ENCODE measurements around the gene CTIF.

The CTIF gene

DNA sequence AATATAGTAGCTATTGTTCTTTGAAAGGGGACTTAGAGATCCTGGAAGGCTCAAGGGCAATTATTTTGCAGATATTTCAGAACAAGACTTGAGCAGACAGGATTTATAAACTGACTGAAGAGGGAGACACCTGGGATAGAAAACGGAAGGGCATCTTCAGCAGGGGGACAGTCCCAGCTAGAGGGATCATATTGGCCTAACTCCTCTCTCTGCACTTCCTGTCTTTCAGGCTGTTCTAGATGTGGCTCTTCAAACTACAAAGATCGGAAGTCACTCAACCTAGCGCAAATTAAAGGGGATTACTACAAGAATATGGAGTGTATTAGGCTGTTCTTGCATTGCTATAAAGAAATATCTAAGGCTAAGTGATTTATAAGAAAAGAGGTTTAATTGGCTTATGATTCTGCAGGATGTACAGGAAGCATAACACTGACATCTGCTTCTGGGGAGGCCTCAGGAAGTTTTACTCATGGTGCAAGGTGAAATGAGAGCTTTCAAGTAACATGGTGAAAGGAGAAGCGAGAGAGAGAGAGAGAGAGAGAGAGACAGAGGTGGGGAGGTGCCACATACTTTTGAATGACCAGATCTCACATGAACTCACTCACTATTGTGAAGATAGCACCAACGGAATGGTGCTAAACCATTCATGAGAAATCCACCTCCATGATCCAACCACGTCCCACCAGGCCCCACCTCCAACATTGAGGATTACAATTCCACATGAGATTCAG, 5.3 kb upstream of the CTIF start:
- DNase-seq (ENCODE audit: low read depth), result no peak

DNA sequence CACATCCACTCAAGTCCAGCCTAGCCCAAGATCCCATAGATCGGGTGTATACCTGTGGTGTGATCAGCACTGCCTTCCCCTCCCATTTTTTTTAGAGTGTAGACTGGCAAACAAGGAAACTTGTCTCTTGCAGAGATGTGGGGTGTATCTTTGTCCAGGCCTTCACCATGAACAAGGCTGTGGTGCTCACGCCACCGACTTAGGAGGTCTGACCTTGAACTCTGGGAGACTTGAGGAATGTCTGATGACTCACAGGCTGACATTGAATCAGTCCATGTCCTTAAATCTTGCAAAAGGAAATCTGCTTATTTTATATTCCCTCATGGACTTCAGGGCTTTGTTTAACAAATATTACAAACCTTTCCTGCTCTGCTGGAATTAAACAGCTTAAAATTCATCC, 4.5 kb upstream of the CTIF start:
- DNase-seq (ENCODE audit: low read depth), result peak; percentile 61

DNA sequence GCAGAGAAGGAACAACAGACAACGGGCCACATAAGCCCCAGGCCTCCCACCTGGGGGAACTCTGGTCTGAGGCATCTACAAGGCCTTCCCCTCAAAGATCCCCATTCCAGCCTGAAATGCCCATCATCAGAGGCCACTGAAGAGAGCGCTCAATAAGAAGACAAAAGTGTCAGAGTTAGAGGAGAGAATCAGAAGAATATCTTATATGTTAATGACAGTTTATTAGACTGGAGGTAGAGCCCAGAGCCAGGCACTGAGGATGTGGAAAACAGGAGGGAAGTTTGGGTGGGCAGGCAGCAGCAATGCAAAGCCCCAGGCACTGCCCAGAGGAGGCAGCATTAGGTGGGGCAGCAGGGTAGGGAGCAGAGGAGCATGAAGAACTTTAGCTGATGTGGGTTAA, 2.9 kb upstream of the CTIF start:
- no peak for DNase-seq (ENCODE audit: low read depth)

DNA sequence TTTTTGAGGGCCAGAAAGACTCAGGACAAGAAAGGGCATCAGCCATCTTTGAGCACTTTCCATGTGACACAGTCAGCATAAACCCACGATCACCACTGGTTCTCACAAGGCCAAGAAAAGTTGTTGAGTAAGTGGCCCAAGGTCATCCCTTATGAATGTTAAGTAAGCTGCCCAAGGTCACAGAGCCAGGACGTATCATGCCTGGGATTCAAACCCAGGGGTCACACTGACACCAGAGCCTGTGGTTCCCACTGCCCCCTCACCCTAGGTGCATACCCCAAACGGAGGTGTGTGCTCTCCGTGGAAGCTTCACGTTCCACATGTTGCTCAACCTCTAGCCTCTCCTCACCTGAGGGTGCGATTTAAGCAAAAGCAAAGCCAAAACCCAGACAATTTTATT, 2.3 kb upstream of the CTIF start:
- no peak for DNase-seq (ENCODE audit: low read depth)

DNA sequence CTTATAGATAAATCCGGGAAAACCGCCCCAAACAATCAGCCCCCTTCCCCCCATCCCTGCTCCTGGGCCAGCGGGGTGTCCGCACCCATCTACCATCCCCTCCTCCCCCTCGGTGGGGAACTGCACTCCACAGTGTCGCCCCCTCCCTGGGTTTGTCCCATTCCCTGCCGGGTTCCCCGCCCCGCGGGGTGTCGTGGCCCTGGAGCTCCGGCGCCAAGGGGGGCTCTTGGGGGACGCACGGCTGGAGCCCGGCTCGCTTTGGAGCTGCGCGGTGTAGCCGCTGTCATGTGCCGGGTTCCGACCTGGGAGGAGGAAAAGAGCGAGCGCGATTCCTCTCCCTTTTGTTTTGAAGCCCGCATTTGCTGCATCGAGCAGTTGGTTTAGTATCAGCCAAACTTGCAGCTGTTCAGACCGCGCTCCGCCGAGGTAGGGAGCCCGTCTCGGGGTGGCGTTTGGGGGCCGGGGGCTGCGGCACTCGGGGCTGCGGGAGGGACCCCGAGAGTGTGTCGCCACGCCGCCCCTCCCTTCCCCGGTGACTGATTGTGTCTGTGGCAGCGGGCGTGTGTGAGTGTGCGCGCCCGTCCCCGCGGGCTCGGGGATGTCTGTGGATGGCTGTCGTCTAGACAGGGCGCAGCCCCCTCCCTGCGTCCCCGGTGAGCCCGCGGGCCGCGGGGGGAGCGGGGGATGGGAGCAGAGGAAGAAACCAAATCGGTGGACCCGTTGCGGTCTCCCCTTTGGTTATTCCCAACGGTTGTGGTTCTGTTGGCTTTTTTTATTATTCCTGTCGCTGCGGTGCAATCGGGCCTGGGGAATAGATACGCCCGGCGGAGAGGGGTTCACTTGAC, 797 bp downstream of the CTIF start:
- DNase-seq (ENCODE audit: low read depth), result no peak

DNA sequence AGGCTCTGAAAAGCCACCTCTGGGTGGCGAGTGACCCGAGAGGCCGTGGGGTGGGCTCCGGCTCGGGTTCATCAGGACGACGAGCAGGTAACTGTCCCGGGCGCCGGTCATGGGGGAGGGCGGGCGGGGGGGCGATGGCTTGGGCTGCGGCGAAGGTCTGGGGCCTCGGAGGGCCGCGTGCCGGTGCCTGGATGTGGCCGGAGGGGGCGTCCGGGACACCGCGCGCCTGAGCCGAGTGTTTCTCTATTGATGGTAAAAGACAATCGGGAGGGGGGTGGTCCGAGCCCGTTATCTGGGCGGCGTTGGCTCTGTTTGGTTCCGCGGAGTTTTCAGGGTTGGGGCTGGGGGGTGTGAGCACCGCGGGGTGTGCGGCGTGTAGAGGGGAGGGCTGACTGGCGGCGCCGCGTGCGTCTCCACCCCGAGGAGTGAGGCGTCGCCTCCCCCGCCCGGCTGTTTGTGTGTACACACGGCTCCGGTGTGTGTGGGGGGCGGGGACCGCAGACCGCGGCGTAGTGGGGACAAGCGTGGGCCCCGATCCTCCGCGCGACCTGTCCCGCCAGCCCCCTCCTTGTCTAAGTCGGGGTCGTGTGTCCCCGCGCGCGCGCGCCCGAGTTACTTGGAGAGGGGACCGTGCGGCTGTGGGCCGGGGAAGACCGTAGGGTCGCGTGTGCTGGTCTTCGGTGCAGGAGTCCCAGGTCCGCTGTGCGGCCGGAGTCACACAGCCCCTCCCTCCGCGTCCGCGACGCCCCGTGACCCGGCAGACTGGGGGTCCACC, 1.6 kb downstream of the CTIF start:
- DNase-seq (ENCODE audit: low read depth), result no peak

DNA sequence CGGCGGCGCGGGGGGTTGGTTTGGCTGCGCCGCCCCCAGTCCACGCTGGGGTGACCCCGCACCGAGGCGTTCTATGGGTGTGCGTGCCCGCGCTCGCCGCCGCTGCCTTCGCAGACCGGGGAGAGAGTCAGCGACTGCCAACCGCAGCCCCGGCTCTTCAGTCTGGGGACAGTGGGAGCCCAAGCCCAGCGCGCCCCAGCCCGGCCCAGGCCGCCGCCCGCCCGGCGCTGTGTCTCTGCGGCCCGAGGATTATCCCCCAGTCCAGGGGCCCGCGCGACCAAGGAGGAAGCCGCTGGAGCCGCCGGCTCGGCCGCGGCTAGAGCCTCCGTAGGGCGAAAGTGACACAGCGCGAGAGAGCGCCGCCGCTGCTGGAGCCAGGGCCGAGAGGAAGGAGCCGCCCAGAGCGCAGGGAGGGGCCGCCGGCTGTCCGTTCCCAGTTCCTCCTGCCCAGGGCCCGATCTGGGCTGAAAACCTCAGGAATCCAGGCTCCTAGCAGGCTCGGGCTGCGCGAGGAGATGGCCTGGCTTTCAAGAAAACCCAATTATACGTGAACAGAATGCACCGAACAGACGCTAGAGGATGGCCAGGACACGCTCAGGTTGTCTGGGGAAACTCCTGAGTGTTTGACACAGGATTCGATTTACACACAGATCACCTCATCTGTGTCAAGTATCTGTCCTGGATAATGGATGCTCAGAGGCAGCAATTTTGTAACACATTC, 2.4 kb downstream of the CTIF start:
- peak; percentile 51 for DNase-seq (ENCODE audit: low read depth)

DNA sequence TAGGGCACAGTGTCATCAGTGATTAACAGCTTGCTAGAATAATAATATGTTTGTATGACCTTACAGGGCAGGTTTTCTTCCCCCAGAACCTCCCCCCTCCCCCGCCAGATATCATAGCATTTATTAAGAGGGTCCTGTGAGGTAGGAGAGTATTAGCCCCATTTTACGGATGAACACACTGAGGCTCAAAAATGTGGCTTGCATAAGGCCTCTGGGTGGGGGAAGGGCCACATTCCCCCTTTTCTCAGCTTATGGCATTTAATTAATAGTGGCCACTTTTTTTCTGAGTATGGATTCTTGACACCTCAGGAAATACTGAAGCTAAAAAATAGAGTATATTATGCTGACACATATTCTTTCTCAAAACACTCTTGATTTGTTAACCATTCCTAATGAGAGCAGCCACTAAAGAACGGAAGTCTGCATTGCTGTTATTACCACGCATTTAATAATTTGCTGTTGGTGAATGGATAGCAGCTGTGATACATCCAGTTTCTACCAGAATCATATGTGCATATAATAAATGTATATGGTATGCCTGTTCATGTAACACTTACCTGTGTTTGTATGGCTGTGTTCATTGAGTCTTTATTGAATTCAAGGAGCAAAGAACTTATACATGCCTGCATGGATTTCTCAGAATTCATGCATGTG, 3.0 kb downstream of the CTIF start:
- DNase-seq (ENCODE audit: low read depth), result no peak

DNA sequence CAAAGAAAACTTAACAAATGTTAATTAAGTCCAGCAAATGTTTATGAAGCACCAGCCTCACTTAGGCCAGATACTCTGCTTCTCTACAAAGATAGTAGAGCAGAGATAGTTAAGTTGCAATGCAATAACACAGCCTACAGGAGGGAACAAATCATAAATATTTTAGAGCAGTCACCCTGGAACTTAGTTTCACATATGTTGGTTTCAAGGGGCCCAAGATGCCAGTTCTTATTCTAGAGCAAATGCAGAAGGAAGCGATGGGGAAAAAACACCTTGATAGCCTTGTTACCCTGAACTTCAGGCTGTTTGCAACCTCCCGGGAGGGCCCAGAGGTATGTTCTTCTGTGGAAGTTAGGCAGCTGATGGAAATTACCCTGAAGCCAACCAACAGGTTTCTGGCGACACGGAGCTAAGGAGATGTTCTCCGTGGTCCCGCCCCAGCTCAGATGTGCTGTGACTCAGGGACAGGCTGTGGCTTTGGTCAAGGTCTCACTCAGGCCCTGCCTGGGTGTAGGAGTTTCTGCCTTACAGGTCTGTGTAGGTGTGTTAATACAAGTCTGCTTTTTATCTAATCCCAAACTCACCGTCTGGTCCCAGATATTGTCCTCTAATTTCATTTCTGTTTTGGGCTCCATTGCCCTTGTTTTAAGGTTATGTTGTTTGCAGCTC, 3.8 kb downstream of the CTIF start:
- DNase-seq (ENCODE audit: low read depth), result no peak

DNA sequence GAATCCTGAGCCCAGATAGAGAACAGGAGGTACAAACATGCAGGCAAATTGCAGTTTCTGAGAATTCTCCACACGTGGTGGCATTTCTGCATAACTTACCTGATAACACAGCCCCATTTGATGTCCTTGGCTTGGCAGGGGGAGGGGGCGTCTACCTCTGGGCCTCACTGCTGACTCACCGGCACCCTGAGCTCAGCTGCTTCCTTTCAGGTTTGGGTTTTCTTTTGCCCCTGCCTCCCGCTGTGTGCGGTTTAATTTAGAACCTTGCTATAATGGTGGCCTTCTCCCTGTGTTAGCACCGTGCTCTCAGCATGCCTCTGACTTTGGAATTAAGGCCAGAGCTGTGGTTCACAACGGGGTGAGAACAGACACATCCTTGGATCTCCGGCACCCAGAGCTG, 4.4 kb downstream of the CTIF start:
- DNase-seq (ENCODE audit: low read depth), result no peak

DNA sequence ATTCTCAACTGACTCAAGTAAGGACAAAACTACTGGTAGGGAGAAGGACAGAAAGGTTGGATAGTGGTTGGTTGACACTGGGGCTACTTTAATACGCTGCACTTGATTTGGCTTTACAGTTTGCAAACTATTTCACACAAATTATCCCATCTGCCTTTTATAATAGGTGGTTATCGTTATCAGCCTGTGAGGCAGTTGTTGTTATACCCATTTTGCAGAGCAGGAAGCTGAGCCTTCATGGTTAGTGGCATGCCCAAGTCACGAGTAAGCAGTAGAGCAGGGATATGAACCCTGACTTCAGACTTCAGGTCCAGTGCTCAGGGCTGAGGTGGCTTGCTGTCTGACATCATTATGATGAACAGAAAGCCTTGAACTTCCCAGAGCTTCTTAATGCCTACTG, 5.3 kb downstream of the CTIF start:
- DNase-seq (ENCODE audit: low read depth), result no peak

DNA sequence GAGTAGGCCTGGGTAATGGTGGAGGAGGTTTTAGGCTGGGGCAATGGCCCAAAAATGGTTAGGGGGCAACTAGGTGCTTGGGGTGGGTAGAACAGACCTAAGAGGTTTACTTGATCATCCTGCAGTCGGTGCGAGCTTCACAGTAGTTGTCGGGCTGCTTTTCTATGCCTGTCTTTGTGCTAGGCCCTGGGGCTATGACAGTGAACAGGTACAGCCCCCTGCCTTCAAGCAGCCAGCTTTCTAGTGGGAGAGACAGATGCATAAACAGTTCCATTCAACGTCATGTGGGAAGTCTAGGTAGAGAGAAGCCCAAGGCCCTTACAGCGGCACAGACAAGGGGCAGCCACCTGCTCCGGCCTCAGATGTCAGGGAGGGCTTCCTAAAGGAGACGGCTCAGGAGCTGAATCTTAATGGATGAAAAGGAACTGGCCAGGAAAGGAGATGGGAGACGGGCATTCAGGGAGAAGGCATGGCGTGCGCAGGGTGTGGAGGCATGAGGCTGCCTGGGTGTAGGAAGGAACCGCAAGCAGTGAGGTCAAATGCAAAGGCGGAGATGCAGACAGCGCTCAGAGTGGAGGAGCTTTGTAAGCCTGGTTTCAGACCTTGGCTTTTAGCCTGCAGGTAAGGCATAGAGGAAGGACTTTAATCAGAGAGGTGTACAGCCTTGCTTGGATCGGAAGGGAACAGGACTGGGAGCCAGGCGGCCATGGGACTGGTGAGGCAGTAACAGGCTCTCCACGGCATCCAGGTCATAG, 6.0 kb downstream of the CTIF start:
- DNase-seq (ENCODE audit: low read depth), result no peak

DNA sequence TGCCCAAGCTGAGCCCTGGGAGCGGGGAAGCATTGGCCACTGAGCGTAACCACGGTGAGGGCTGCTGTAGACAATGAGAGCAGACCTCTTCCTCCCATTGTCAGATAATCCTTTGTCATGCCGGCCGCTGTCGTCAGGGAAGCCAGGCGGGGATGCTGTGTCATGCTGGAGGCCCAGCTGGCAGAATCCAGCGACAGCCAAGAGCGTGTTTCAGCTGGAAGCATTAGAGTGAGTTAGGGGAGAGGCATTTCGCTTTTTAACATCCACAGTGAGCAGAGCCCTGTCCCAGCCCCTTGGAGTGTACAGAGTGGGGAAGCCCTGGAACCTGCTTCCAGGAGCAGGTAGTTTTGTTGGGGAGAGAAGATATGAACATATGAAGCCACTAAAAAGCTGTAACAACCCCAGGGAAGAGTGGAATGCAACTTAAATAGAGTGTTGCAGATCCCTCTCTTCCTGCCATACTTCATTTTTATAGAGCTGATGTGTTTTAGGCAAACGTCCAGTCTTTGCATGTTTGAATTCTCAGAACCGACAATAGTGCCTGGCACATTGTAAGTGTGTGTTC, 7.0 kb downstream of the CTIF start:
- DNase-seq (ENCODE audit: low read depth), result no peak

DNA sequence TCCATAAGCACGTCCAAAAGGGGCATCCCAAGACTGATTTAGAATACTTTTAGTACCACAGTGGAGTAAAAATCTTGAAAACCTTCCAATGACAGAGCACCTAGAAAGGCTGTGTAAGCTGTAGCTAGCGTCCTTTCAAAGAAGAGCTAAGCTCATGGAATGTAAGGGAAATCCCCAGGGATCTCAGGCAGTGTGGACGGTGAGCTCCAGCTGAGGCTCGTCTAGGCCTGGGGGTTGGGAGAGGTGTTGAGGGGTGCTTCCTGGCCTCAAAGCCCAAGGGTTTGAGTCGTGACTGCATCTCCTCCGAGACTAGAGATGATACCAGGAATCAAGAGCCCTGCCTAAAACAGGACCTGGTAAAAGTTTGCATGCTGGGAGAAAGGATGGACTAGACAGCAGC, 7.6 kb downstream of the CTIF start:
- DNase-seq (ENCODE audit: low read depth), result no peak

DNA sequence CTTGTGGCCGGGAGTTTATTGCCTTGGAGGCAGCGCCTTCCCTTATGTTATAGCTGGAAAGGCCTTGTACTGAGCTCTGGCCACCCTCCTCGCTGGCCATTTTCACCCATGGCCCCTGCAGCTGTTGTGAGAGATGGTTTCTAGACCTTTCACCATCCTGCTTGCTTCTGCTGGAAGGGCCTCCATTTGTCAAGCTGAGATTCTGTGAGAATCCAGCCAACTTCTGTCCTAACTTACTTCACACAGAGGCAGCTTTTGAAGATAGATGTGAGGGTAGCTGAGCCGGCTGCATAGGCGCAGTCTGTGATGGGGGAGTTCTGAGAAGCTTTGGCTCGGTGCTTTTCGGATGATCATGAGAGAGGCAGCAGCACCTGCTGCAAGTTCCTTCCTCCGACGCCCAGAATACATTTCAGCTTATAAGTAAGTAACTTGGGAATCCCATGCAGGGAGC, 8.7 kb downstream of the CTIF start:
- no peak for DNase-seq (ENCODE audit: low read depth)

DNA sequence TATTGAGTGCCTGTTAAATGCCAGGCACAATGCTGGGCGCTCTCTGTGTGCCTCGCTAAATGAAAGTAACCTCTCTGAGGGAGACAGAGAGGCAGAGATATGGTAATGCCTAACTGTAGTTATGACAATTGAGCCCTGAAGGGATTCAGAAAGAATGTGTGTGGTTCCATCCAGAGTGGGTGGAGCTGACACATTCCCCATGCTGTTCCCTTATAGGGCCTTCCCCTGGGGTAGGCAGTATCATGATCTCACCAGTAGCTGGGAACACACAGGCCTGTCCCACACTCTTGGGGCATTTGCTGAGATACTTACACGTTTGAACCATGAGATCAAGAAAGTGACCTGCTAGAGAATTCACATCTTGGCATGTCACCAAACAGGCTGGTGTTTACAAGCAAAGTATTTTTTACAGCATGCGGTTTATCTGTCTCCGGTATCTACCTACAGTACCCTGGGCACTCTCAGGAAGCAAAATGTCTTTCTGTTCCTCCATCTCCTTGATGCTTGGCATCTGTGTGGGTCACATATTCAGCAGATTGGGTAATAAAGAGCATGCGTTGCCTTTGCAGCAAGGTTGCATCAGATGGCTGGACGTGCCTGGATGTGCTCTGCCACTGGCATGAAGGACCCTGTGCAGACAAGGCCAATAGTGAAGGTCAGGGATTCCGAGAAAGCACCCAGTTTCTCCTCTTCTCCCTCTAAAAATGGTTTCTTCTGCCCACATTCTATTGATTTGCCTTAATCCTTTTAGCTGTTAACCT, 9.4 kb downstream of the CTIF start:
- DNase-seq (ENCODE audit: low read depth), result peak; percentile 47

DNA sequence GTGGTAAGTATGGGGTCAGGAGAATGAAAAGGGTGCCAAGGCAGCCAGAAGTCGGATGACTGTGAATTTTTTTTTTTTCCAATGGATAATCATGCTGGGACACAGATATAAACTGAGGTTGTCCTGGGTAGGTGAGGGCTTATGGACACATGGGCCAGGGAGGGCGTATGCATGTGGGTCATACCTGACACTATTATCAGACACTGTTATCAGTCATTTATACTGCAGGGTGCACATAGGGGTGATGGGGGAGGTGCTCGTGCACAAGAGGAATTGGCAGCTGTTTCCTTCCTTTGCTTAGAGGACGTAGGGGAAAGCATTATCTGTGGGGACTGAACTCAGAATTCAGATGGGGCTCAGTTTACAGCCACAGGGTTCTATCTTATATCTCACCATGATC, 10.1 kb downstream of the CTIF start:
- DNase-seq (ENCODE audit: low read depth), result no peak

DNA sequence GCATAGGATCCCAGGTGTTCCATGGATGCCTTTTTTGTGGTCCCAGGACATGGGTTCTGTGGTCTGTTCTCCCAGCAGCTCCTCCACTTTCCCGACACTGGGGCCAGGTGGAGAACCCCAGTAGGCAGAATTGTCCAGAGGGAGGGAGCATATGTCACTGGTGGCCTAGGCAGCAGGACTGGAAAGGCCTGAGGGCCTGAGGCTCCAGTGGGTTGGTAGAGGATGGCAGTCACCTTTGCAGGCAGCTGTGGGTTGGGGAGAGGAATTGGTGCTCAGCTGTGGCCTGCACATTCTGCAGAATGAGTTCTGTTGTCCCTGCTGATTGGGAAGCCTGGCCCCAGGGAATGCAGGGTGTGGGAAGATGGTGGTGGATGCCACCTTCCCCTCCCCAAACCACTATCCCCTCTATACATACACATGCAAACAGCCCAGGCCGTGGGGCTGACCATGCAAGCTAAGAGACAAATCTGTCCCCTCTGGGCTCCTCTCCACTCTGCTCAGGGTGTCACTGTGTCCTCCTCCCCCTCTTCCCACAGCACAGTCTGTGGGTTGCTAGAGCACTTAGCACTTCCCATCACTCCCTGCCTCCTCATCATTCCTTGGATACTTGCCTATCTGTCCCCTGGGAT, 11.4 kb downstream of the CTIF start:
- DNase-seq (ENCODE audit: low read depth), result no peak

DNA sequence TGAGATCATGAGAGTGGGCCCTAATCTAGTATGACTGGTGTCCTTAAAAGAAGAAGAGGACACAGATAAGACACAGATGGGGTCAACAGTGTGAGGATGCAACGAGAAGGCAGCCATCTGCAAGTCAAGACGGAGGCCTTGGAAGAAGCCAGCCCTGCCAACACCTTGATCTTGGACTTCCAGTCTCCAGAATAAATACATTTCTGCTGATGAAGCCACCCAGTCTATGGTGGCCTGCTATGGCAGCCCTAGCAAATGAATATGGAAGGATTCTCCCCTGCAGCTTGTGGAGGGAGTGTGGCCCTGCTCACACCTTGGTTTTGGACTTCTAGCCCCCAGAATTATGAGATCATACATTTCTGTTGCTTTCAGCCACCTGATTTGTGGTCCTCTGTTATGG, 12.3 kb downstream of the CTIF start:
- DNase-seq (ENCODE audit: low read depth), result no peak
